Measurements from ENCODE around the gene CCDC112.
"Not testable (repeated sequence)": the region's sequence is repeated elsewhere in the genome, so short reads cannot be mapped to it uniquely, and the experiment has no call there.

CCDC112 gene

GRCh38 chr5:115271295-115272050, 25.0 kb downstream of the CCDC112 start:
- in situ Hi-C loops (cut with HindIII; ENCODE audit: low pct_ligation_motif_present, low pct_unique_long_range_greater_than_20kb, low sequenced_read_pairs), result no loop called here
- DNase-seq, result no peak

- in situ Hi-C loops (cut with HindIII; ENCODE audit: low pct_ligation_motif_present, low pct_unique_long_range_greater_than_20kb, low sequenced_read_pairs), result no loop called here
- DNase-seq, result peak; percentile 38
These were observed 28.8 kb downstream of the CCDC112 start for GRCh38 chr5:115267617-115268016.

- in situ Hi-C loops (cut with HindIII; ENCODE audit: low pct_ligation_motif_present, low pct_unique_long_range_greater_than_20kb, low sequenced_read_pairs), result no loop called here
These were observed 31.2 kb downstream of the CCDC112 start for GRCh38 chr5:115265220-115265619.

GRCh38 chr5:115264786-115265185, 31.7 kb downstream of the CCDC112 start:
- in situ Hi-C loops (cut with HindIII; ENCODE audit: low pct_ligation_motif_present, low pct_unique_long_range_greater_than_20kb, low sequenced_read_pairs), result no loop called here
- no peak for DNase-seq

More at GRCh38 chr5:115265220-115265619, 31.2 kb downstream of the CCDC112 start:
- DNase-seq, result no peak

GRCh38 chr5:115263078-115263380, 33.4 kb downstream of the CCDC112 start:
- DNase-seq, result no peak
- in situ Hi-C loops (cut with HindIII; ENCODE audit: low pct_ligation_motif_present, low pct_unique_long_range_greater_than_20kb, low sequenced_read_pairs), result no loop called here

- peak; percentile 62 for DNase-seq
- in situ Hi-C loops (cut with HindIII; ENCODE audit: low pct_ligation_motif_present, low pct_unique_long_range_greater_than_20kb, low sequenced_read_pairs), result no loop called here
These were observed 34.0 kb downstream of the CCDC112 start, which contains the start of gene PGGT1B for GRCh38 chr5:115262321-115263077. Gene PGGT1B (minus strand): TSS chr5:115262877. CDS start chr5:115262851, 26 bp downstream.

- peak; percentile 27 for DNase-seq
- in situ Hi-C loops (cut with HindIII; ENCODE audit: low pct_ligation_motif_present, low pct_unique_long_range_greater_than_20kb, low sequenced_read_pairs), result no loop called here
These were observed 34.5 kb downstream of the CCDC112 start for GRCh38 chr5:115262011-115262320.

GRCh38 chr5:115260248-115260647, 36.2 kb downstream of the CCDC112 start:
- no peak for DNase-seq
- in situ Hi-C loops (cut with HindIII; ENCODE audit: low pct_ligation_motif_present, low pct_unique_long_range_greater_than_20kb, low sequenced_read_pairs), result no loop called here

GRCh38 chr5:115257981-115258380, 38.5 kb downstream of the CCDC112 start:
- no peak for DNase-seq
- in situ Hi-C loops (cut with HindIII; ENCODE audit: low pct_ligation_motif_present, low pct_unique_long_range_greater_than_20kb, low sequenced_read_pairs), result no loop called here

GRCh38 chr5:115249379-115249778, 47.1 kb downstream of the CCDC112 start:
- in situ Hi-C loops (cut with HindIII; ENCODE audit: low pct_ligation_motif_present, low pct_unique_long_range_greater_than_20kb, low sequenced_read_pairs); DNase-seq: not testable (repeated sequence)

- DNase-seq, result peak; percentile 56
- in situ Hi-C loops (cut with HindIII; ENCODE audit: low pct_ligation_motif_present, low pct_unique_long_range_greater_than_20kb, low sequenced_read_pairs), result no loop called here
These were observed 50.0 kb downstream of the CCDC112 start for GRCh38 chr5:115246361-115246991.

- DNase-seq, result no peak
- in situ Hi-C loops (cut with HindIII; ENCODE audit: low pct_ligation_motif_present, low pct_unique_long_range_greater_than_20kb, low sequenced_read_pairs), result no loop called here
These were observed 53.0 kb downstream of the CCDC112 start for GRCh38 chr5:115243412-115243811.

- in situ Hi-C loops (cut with HindIII; ENCODE audit: low pct_ligation_motif_present, low pct_unique_long_range_greater_than_20kb, low sequenced_read_pairs), result no loop called here
- DNase-seq, result no peak
These were observed 54.4 kb downstream of the CCDC112 start for GRCh38 chr5:115241881-115242642.

- in situ Hi-C loops (cut with HindIII; ENCODE audit: low pct_ligation_motif_present, low pct_unique_long_range_greater_than_20kb, low sequenced_read_pairs), result no loop called here
- DNase-seq, result no peak
These were observed 59.4 kb downstream of the CCDC112 start for GRCh38 chr5:115237066-115237465.

GRCh38 chr5:115236599-115236998, 59.9 kb downstream of the CCDC112 start:
- no peak for DNase-seq
- in situ Hi-C loops (cut with HindIII; ENCODE audit: low pct_ligation_motif_present, low pct_unique_long_range_greater_than_20kb, low sequenced_read_pairs), result no loop called here

GRCh38 chr5:115231598-115231997, 64.9 kb downstream of the CCDC112 start:
- DNase-seq, result no peak
- in situ Hi-C loops (cut with HindIII; ENCODE audit: low pct_ligation_motif_present, low pct_unique_long_range_greater_than_20kb, low sequenced_read_pairs), result no loop called here

- DNase-seq, result no peak
- in situ Hi-C loops (cut with HindIII; ENCODE audit: low pct_ligation_motif_present, low pct_unique_long_range_greater_than_20kb, low sequenced_read_pairs), result no loop called here
These were observed 66.8 kb downstream of the CCDC112 start for GRCh38 chr5:115229606-115230005.

GRCh38 chr5:115227281-115227680, 69.2 kb downstream of the CCDC112 start:
- in situ Hi-C loops (cut with HindIII; ENCODE audit: low pct_ligation_motif_present, low pct_unique_long_range_greater_than_20kb, low sequenced_read_pairs), result no loop called here
- no peak for DNase-seq
